Measurements from ENCODE around the gene EFNB2.

- no peak for TF ChIP-seq POLR2A (IDR thresholded peaks at IDR 0.05; ENCODE audit: extremely low read depth, insufficient read length)
- TF ChIP-seq CTCF (IDR thresholded peaks at IDR 0.05; ENCODE audit: low read depth, low read length): no peak
- no peak for TF ChIP-seq MAX (IDR thresholded peaks at IDR 0.05; ENCODE audit: low read depth, low read length)
Measured at GRCh38 chr13:106522112-106522705, 13.3 kb downstream of the EFNB2 start.

Measured in NB4 (cell line).